ENCODE results near the gene SVIL. TPM values are rescaled to one million over a fixed set of nuclear protein-coding genes. Genes with fewer than 3 reads are reported as not detected.

Gene SVIL
- total RNA-seq, 1 donor: 36.9 TPM

DNA sequence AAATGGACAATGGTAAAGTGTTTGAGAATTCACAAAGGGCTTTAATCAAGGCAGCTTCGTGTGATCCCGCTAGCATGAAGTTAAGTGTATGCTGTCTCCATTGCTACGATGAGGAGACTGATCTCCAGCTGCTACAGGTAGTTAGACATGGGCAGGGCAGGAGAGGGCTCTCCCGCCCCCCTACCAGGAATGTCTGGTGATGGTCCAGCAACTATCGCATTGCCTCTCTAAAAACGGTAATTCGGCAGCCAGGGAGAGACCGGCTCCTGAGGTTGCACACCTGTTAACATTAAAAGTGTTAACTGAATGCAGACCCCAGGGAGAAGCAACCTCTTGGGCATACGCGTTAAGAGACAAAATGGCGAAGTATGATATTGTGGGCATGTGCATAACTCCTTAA lies 37.9 kb downstream of the SVIL start:
- H3K4me1 ChIP-seq (ENCODE audit: insufficient read depth, low read length): peaks cover 8% of the 10 kb centered on the region
- H2AFZ ChIP-seq (ENCODE audit: low read length): no peak overlapping the region
- peaks cover 19% of the 10 kb centered on the region for H3K79me2 ChIP-seq (ENCODE audit: insufficient read depth, low read length)
- no peaks in the 10 kb centered on the region for H3K9me3 ChIP-seq (ENCODE audit: low read depth, low read length)
- TF ChIP-seq, protein P1, sequence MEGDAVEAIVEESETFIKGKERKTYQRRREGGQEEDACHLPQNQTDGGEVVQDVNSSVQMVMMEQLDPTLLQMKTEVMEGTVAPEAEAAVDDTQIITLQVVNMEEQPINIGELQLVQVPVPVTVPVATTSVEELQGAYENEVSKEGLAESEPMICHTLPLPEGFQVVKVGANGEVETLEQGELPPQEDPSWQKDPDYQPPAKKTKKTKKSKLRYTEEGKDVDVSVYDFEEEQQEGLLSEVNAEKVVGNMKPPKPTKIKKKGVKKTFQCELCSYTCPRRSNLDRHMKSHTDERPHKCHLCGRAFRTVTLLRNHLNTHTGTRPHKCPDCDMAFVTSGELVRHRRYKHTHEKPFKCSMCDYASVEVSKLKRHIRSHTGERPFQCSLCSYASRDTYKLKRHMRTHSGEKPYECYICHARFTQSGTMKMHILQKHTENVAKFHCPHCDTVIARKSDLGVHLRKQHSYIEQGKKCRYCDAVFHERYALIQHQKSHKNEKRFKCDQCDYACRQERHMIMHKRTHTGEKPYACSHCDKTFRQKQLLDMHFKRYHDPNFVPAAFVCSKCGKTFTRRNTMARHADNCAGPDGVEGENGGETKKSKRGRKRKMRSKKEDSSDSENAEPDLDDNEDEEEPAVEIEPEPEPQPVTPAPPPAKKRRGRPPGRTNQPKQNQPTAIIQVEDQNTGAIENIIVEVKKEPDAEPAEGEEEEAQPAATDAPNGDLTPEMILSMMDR (IDR thresholded peaks at IDR 0.05; ENCODE audit: extremely low read depth, low read depth, low read length): no peak
- no peaks in the 10 kb centered on the region for H3K36me3 ChIP-seq (ENCODE audit: insufficient read depth, low read length)
- H3K27me3 ChIP-seq (ENCODE audit: insufficient read depth, low read length): no peaks in the 10 kb centered on the region
- no peak overlapping the region for H3K4me2 ChIP-seq (ENCODE audit: insufficient read depth, low read length)
- no peak overlapping the region for H3K4me3 ChIP-seq (ENCODE audit: insufficient read depth, low read length)
- H4K20me1 ChIP-seq (ENCODE audit: insufficient read depth, low read length): no peaks in the 10 kb centered on the region
- no peak for DNase-seq (ENCODE audit: insufficient read length, low spot score, missing footprints)
- H3K27ac ChIP-seq (ENCODE audit: low read depth, low read length): no peak overlapping the region

DNA sequence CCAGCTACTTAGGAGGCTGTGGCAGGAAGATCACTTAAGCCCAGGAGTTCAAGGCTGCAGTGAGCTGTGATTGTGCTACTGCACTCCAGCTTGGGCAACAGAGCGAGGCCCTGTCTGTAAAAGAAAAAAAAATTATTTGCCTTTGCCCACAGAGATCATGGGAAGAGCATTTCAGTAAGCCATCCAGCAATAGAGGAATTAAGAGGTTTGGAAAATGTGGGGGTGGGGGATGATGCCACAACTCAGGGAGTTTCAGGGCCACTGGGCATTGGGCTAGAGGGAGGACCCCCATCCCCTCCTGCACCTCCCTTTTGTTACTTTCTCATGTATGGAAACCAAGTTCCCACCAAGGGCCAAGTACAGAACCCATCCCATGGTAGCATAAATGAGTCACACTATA lies 38.4 kb downstream of the SVIL start:
- no peak for DNase-seq (ENCODE audit: insufficient read length, low spot score, missing footprints)
- no peak overlapping the region for H2AFZ ChIP-seq (ENCODE audit: low read length)
- H3K79me2 ChIP-seq (ENCODE audit: insufficient read depth, low read length): peaks cover 21% of the 10 kb centered on the region
- H3K4me1 ChIP-seq (ENCODE audit: insufficient read depth, low read length): peaks cover 8% of the 10 kb centered on the region
- H3K36me3 ChIP-seq (ENCODE audit: insufficient read depth, low read length): no peaks in the 10 kb centered on the region
- no peaks in the 10 kb centered on the region for H4K20me1 ChIP-seq (ENCODE audit: insufficient read depth, low read length)
- no peak overlapping the region for H3K27ac ChIP-seq (ENCODE audit: low read depth, low read length)
- H3K4me3 ChIP-seq (ENCODE audit: insufficient read depth, low read length): no peak overlapping the region
- H3K9me3 ChIP-seq (ENCODE audit: low read depth, low read length): no peaks in the 10 kb centered on the region
- TF ChIP-seq, protein P1 (IDR thresholded peaks at IDR 0.05; ENCODE audit: extremely low read depth, low read depth, low read length): no peak
- no peaks in the 10 kb centered on the region for H3K27me3 ChIP-seq (ENCODE audit: insufficient read depth, low read length)
- no peak overlapping the region for H3K4me2 ChIP-seq (ENCODE audit: insufficient read depth, low read length)

DNA sequence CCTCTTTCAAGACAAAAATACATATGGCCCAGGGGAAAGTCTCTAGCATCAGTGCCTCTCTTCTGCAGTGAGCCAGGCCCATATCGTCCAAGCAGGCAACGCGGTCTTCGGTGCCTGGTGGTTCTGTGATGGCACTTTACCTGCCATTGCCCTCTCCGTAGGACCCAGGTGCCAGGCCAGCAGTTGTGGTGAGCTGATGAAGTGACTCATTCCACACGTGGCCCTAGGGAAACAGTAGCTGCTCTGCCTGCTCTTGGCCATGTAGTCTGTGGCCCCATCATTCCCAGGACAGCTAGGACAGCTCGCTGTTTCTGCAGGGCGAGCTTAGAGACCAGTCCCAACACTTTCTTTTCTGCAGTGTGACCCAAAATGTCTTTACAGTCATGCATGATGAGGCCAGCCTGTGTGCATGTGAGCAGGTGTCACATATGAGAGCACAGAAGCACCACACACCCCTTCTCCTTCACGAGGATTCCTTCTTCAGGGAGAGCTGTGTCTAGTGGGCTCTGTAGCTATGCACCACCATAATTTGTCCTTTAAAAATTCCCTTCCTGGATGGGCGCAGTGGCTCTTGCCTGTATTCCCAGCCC lies 39.0 kb downstream of the SVIL start:
- no peak for DNase-seq (ENCODE audit: insufficient read length, low spot score, missing footprints)
- H4K20me1 ChIP-seq (ENCODE audit: insufficient read depth, low read length): no peaks in the 10 kb centered on the region

DNA sequence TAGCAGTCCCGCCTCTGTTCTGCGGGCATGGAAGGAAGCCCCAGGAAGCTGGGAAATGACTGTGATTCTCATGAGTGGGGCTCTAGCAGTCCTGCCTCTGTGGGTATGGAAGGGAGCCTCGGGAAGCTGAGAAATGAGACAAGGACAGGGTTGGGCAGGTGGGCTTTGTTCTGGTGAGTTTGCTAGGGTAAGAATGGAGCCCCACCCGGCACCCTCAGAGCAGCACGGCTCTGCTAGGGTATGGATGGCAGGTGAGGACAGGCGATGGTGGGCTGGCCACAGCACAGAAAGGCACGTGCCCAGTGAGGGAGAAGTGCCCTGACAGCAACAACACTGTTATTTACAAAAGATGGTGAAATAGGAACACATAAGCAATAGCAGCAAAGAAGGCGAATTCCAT lies 39.6 kb downstream of the SVIL start:
- H3K27me3 ChIP-seq (ENCODE audit: insufficient read depth, low read length): no peaks in the 10 kb centered on the region
- H3K4me1 ChIP-seq (ENCODE audit: insufficient read depth, low read length): peaks cover 19% of the 10 kb centered on the region
- no peak overlapping the region for H3K4me3 ChIP-seq (ENCODE audit: insufficient read depth, low read length)
- TF ChIP-seq, protein P1 (IDR thresholded peaks at IDR 0.05; ENCODE audit: extremely low read depth, low read depth, low read length): no peak
- no peaks in the 10 kb centered on the region for H3K9me3 ChIP-seq (ENCODE audit: low read depth, low read length)
- no peaks in the 10 kb centered on the region for H3K36me3 ChIP-seq (ENCODE audit: insufficient read depth, low read length)
- H3K4me2 ChIP-seq (ENCODE audit: insufficient read depth, low read length): no peak overlapping the region
- no peak overlapping the region for H2AFZ ChIP-seq (ENCODE audit: low read length)
- H4K20me1 ChIP-seq (ENCODE audit: insufficient read depth, low read length): no peaks in the 10 kb centered on the region
- peaks cover 21% of the 10 kb centered on the region for H3K79me2 ChIP-seq (ENCODE audit: insufficient read depth, low read length)
- no peak overlapping the region for H3K27ac ChIP-seq (ENCODE audit: low read depth, low read length)
- no peak for DNase-seq (ENCODE audit: insufficient read length, low spot score, missing footprints)

More for the DNA sequence above, 39.0 kb downstream of the SVIL start:
- Histone ChIP-seq H3K79me2 (ENCODE audit: insufficient read depth, low read length) (peaks cover 21% of the 10 kb centered on the region), H3K27me3 (ENCODE audit: insufficient read depth, low read length) (no peaks in the 10 kb centered on the region), H3K4me1 (ENCODE audit: insufficient read depth, low read length) (peaks cover 13% of the 10 kb centered on the region), H3K9me3 (ENCODE audit: low read depth, low read length) (no peaks in the 10 kb centered on the region), H3K4me3 (ENCODE audit: insufficient read depth, low read length) (no peak overlapping the region), H3K4me2 (ENCODE audit: insufficient read depth, low read length) (no peak overlapping the region), H3K36me3 (ENCODE audit: insufficient read depth, low read length) (no peaks in the 10 kb centered on the region), H2AFZ (ENCODE audit: low read length) (no peak overlapping the region), H3K27ac (ENCODE audit: low read depth, low read length) (no peak overlapping the region)
- TF ChIP-seq, protein P1 (IDR thresholded peaks at IDR 0.05; ENCODE audit: extremely low read depth, low read depth, low read length): no peak
